Hematopoietic multipotent progenitor cell treated with erythropoietin and hydrocortisone succinate and interleukin-3 and kit ligand, for 8 days (in vitro differentiated cells): ENCODE measurements around the gene ADM5.

Experiments
- DNase-seq: peaks from one replicate; pipeline ENCODE4 v3.0.0-alpha.2; 2015

ADM5 gene, protein sequence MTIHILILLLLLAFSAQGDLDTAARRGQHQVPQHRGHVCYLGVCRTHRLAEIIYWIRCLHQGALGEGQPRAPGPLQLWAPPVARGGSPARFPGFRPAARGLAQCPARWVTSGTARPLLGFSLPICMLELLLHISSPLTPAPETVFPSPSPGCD

GRCh38 chr19:49689133-49690078 is at the start of gene ADM5:
ADM5 (plus strand) TSS chr19:49689594; CDS start chr19:49689838, 244 bp downstream.
- no peak for DNase-seq

GRCh38 chr19:49640113-49640898 is 49.1 kb upstream of the ADM5 start, which contains the start of gene RRAS:
RRAS (minus strand) TSS chr19:49640143; CDS start chr19:49640098, 45 bp downstream.
- DNase-seq, result peak; percentile 100

GRCh38 chr19:49641688-49642491 is 47.5 kb upstream of the ADM5 start, which contains the start of gene SCAF1:
SCAF1 (plus strand) TSS chr19:49642209; CDS start chr19:49645027, 2,818 bp downstream.
- DNase-seq, result peak; percentile 99

DNA sequence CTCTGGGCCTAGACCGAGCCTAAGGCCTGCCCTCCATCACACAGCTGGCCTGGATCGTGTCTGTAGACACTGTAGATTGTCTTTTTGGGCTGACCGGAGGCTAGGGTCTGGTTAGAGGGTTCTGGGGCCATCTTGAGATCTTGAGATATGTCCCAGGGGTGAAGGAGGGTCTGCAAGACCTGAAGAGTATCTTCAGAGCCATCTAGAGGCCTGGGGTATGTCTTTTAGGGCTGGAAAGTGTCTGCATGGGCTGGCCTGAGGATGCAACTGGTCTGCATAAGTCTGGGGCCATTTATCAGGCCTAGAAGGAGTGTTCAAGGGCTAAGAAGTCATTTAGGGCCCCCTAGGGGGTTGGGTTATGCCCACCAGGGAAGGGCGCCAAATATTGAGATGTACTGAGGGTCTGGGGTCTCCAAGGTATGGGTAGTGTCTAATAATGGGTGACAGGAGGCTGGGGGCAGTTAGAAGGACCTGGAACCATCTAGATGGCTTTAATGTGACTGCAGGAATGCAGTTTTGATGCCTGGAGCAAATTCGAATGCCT is 46.8 kb upstream of the ADM5 start:
- peak; percentile 25 for DNase-seq

DNA sequence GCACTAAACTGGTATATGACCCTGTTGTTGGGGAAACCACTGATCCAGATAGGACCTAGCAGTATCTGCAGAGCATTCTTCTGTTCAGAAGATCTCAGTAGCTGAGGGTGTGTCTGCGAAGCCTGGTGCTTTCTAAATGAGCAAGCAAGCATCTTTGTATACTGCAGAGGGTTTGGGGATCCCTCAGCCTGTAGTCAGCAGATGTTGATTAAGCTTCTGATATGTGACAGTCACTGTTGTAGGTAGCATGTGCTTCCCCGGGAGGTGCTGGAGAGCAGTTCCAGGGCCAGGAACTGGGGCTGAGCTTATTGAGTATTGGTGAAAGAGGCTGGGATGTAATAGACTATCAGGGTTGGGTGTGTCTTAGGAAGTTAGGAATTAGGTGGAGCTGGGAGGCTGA is 45.9 kb upstream of the ADM5 start:
- DNase-seq, result peak; percentile 63

DNA sequence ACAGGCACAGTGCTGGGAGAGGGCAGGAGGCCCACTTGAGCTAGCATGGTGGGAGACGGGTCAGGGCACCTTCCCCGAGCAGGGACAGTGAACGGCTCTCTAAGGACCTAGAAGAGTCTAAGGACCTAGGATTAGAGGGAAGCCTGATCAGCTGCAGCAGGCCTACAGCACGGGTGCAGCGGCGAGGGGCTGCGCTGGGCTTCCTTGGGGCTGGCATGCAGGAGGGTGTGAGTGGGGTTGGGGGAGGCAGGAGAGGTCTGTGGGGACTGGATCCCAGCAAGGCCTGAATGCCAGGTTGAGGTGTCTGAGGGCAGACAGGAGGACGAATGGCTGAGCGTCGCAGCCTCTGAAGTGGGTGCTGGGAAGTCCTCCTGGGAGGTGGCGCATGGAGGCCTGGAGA is 43.8 kb upstream of the ADM5 start:
- DNase-seq, result no peak

- DNase-seq, result no peak
Measured at GRCh38 chr19:49645995-49646394, 43.4 kb upstream of the ADM5 start.

DNA sequence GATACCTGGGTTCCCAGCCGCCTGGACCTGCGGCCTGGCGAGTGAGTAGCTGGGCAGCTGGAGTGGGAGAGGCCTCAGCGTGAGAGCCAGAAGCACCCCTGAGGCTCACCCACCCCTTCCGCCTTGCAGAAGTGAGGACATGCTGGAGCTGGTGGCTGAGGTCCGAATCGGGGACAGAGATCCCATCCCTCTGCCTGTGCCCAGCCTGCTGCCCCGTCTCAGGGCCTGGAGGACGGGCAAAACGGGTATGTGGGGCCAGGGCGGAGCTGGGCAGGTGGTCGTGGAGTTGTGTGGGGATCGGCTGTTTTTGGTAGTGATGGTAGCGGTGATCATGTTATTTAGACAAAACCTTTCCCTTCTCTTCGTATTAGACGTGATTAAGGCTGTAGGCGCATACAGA is 42.8 kb upstream of the ADM5 start:
- no peak for DNase-seq

GRCh38 chr19:49651029-49651819 is 38.2 kb upstream of the ADM5 start:
- DNase-seq, result no peak

- no peak for DNase-seq
Measured at GRCh38 chr19:49651820-49652550, 37.4 kb upstream of the ADM5 start.

DNA sequence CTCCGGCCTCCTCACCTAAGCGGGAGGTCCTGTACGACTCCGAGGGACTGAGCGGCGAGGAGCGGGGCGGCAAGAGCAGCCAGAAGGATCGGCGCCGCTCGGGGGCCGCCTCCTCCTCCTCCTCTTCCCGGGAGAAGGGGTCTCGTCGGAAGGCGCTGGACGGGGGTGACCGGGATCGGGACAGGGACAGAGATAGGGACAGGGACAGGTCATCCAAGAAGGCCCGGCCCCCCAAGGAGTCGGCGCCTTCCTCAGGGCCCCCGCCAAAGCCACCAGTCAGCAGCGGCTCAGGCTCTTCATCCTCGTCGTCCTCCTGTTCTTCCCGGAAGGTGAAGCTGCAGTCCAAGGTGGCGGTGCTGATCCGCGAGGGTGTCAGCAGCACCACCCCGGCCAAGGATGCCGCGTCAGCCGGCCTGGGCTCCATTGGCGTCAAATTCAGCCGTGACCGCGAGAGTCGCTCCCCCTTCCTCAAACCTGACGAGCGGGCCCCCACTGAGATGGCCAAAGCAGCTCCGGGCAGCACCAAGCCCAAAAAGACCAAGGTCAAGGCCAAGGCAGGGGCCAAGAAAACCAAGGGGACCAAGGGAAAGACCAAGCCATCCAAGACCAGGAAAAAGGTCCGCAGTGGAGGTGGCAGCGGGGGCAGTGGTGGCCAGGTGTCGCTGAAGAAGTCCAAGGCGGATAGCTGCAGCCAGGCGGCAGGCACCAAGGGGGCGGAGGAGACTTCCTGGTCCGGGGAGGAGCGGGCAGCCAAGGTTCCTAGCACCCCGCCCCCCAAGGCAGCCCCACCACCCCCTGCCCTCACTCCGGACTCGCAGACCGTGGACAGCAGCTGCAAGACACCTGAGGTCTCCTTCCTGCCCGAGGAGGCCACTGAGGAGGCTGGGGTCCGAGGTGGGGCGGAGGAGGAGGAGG is 36.6 kb upstream of the ADM5 start:
- DNase-seq, result no peak

GRCh38 chr19:49653466-49653806 is 36.0 kb upstream of the ADM5 start:
- no peak for DNase-seq

DNA sequence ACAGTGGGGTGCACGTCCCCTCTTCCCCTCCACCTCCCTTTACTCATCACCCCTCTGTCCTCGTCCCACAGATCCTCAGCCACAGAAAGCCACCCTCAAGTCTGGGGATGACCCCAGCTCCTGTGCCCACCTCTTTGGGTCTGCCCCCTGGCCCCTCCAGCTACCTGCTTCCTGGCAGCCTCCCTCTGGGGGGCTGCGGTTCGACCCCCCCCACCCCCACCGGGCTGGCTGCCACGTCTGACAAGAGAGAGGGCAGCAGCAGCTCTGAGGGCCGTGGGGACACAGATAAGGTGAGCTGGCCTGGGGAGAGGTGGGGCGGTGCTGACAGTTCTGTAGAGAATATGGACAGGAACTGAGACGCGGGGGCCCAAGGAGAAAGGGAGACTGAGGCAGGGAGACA is 34.8 kb upstream of the ADM5 start:
- no peak for DNase-seq

GRCh38 chr19:49655570-49656455 is 33.6 kb upstream of the ADM5 start:
- no peak for DNase-seq

GRCh38 chr19:49656456-49657109 is 32.8 kb upstream of the ADM5 start:
- no peak for DNase-seq

DNA sequence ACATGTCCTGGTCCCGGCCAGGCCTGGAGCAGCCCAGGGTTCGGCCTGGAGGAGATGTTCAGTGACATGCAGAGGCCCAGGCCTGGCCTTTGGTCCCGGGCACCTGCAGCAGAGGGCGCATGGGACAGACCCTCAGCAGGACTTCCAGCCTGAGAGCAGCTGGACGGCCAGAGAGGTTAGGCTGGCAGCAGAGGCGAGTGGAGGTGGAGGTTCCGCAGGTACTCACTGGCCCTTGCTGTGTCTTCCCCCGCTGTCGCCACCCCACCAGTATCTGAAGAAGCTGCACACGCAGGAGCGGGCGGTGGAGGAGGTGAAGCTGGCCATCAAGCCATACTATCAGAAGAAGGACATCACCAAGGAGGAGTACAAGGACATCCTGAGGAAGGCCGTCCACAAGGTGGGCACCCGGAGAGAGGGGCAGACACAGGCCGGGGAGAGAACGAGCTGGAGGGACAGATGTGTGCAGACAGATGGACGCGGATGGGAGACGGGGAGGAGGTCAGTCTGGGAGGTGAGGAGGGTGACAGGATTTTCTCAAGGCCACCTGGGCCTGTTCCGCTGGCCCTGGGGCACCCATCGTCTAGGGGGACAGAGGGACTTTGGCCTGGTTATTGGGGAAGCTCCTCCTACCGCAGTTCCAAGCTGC is 31.8 kb upstream of the ADM5 start:
- no peak for DNase-seq

DNA sequence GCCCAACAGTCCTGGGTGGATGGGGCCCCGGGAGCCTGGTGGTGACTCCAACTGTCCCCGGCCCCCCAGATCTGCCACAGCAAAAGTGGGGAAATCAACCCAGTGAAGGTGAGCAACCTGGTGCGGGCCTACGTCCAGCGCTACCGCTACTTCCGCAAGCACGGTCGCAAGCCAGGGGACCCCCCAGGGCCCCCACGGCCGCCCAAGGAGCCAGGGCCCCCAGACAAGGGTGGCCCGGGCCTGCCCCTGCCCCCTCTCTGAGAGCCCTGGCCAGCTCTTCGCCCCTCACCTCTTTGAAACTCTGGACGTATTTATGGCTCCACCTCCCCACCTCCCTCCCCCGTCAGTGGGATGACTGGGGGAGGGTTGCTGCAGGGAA is 31.3 kb upstream of the ADM5 start:
- DNase-seq, result no peak
